GM21528 (cell line): ENCODE measurements around the gene NPDC1.
A peak's percentile ranks its signal among the peaks of the same experiment; 100 is the strongest.
"Not testable (repeated sequence)": the region's sequence is repeated elsewhere in the genome, so short reads cannot be mapped to it uniquely, and the experiment has no call there.

Experiments used
- ATAC-seq: cut with Tn5 transposase; IDR thresholded peaks from one replicate; pipeline ENCODE4 v1.9.1; 2021; ENCODE audit warnings: mild to moderate bottlenecking, moderate library complexity; ENCODE audit not compliant: unreplicated experiment, low FRiP score

The NPDC1 gene

GRCh38 chr9:137076636-137077009 lies 30.6 kb upstream of the NPDC1 start:
- ATAC-seq, result no peak

DNA sequence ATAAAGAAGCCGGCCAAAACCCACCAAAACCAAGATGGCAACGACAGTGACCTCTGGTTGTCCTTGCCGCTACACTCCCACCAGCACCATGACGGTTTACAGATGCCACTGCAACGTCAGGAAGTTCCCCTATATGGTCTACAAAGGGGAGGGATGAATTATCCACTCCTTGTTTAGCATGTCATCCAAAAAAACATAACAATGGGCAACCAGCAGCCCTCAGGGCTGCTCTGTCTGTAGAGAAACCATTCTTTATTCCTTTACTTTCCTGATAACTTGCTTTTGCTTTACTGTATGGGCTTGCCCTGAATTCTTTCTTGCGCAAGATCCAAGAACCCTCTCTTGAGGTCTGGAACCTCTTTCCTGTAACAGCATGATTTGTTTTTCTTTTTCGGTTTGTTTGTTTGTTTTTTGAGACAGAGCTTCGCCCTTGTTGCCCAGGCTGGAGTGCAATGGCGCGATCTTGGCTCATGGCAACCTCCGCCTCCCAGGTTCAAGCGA lies 29.3 kb upstream of the NPDC1 start:
- ATAC-seq, result no peak

- no peak for ATAC-seq
Observed at GRCh38 chr9:137074657-137075274, 28.8 kb upstream of the NPDC1 start.

- no peak for ATAC-seq
Observed at GRCh38 chr9:137073992-137074399, 28.0 kb upstream of the NPDC1 start.

- no peak for ATAC-seq
Observed at GRCh38 chr9:137071282-137071681, 25.3 kb upstream of the NPDC1 start.

DNA sequence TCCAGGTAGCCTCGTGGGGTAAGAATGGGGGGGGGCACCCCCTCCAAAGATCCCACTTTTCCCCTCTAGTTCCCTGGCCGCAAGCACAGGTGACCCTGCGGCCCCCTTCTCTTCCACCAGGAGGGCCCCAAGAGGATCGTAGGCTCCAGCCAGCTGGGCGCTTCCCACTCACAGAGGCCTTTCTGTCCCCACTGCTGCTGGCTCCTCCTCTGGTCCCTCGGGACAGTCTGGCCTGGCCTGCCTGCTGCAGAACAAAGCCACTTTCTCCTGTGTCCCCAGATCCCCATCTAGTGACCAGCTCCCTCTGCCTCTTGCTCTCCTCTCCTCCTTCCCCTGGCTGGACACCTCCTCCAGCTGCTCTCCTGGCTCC lies 24.9 kb upstream of the NPDC1 start:
- no peak for ATAC-seq

DNA sequence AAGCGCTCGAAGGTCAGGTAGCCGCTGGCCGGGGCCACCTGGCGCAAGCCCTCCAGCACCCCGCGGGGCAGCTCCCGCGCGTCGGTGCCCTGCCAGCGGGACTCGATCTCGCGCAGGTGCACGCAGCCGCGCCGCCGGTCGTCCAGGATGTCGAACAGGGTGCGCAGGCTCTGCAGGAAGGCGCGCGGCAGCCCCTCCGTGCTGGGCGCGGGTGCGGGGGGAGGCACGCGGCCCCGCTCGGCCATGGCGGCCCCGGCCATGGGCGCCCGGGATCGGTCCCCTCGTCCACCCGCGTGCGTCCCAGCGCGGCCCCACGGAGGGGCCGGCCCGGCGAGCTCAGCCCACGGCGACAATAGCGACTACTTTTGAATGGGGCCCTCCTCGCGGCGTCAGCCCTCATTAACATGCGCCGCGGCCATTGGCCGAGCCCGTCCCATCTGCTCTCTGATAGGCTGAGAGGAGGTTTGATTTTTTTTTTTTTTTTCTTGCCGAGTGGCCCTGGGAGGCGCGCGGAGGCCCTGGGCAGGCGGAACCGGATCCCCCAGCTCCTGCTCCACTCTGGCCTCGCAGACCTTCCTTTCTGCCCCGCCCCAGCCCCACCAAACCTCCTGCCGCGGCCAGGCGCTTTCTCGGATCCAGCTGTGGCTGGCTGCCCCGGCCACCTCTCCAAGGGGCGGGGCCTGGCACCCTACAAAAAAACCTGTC lies 24.4 kb upstream of the NPDC1 start, which contains the start of gene SAPCD2:
SAPCD2 (minus strand) TSS at position 357 of the 705 bp plus-strand sequence; CDS start at position 260, 97 bp downstream.
- peak; percentile 64 for ATAC-seq

DNA sequence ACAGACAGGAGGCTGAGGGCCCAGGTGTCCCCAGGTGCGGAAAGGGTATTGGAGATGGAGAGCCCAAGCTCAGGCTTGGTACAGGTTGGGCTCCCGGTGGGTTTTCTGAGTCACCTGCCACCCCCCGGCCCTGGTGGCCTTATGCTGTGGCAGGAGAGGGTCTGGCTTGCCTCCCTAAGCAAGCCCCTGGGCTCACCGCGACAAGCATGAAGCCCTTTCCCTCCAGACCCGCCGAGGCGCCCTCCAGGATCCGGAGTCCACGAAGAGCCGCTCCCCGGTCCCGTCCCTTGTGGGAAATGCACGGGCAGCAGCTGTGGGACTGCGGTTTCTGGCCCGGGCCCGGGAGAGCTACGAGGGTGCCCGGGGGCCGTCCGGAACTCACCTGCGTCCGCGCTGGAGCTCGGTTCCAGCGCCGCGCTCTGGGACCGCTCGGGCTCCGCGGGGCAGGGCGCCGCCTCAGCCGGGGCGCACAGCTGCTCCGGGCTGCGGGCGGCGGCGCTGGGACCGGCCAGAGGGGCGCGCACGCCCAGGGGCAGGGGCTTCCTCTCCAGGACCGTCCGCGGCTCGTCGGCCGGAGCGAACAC lies 23.6 kb upstream of the NPDC1 start:
- ATAC-seq, result no peak

DNA sequence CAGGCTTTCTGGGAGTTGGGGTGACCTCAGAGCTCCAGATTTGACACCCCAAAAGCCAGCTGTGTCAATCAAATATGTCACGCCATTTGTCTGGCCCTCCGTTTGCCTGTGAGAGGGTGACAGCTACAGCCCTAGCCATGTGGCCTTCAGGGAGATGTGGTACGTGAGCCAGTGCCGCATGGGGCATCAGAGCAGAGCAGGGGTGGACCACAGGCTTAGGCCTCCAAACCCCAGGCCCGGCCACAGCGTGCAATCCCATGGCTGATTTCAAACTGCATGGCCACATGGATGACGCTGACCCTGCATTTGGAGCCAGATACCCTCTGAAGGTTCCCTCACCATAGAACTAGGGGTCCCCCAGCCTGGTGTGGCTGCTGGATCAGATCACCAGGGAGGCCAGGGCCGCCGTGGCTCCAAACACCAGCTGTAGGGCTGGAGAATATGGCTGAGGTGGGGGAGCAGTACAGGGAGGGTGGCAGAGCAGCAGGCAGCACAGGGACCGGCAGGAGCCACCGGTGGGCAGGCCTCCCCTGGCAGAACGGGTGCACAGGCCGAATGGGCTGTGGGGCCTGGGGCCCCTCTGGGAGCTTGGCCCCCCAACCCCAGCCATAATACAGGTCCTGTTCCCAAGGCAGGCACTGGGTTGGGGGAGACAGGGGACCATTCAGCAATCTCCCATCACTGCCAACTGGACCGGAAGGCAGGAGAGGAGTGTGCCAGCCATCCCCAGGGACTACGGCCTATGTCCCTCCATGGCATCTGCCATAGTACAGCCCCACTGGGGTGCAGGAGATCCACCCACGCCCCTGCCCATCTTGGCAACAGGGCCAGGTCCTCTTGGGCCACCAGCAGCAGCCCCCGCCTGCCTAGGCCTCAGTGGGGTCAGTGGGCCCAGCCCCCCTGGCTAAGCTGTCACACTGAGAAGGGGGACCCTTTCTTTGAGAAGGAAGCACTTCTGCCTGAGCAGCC lies 22.8 kb upstream of the NPDC1 start:
- no peak for ATAC-seq

- ATAC-seq, result peak; percentile 42
Observed at GRCh38 chr9:137067860-137068538, 22.0 kb upstream of the NPDC1 start.

- no peak for ATAC-seq
Observed at GRCh38 chr9:137066096-137066861, 20.3 kb upstream of the NPDC1 start.

DNA sequence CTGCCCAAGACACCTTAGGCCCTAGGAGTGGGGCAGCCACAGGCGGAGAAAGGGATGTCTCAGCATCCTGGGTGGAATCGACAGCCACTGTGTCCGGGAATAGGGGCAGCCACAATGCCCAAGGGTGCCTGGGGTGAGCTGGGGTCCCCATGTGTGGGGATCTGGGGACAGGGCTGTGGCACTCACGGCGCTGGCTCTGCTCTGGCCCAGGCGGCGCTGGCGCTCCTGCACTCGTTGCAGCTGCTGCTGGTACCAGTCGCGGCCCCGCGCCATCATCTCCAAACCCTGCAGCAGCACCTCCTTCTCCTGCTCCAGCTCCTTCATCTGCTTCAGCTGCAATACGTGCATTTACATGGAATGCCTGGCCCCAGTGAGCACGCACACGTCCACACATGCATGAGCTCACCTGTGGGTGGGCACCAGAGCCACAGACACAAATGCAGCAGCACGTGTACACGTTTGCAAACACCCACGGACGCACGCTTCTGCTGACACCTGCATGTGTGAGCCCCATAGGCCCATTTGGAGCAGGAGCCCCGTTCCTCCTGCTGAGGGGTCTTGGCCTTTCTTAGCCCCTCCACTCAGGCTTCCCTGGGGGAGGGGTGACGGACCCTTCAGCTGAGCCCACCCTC lies 19.5 kb upstream of the NPDC1 start:
- ATAC-seq, result no peak

DNA sequence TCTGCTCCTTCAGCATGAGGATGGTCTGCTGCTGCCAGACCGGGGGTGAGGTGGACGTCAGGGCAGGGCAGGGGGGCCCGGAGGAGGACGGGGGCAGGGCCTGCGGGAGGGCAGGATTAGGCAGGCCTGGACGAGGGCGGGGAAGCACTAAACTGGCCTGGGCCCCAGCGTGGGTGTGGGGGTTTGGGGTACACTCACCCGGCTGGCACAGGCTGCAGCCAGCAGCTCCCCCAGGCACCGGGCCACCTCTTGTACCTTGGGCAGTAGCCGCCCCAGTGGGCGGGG lies 18.8 kb upstream of the NPDC1 start:
- no peak for ATAC-seq

- ATAC-seq, result no peak
Observed at GRCh38 chr9:137064027-137064879, 18.3 kb upstream of the NPDC1 start.

- no peak for ATAC-seq
Observed at GRCh38 chr9:137063311-137064026, 17.5 kb upstream of the NPDC1 start.

- ATAC-seq, result not testable (repeated sequence)
Observed at GRCh38 chr9:137062798-137063197, 16.8 kb upstream of the NPDC1 start.

- ATAC-seq, result no peak
Observed at GRCh38 chr9:137062384-137062783, 16.4 kb upstream of the NPDC1 start.
